Prostate gland (tissue), 2 donors: Measurements from ENCODE around the gene LZTS3.

Experiments
- POLR2A ChIP-seq: fragments of 450-650 bp; IDR thresholded peaks from one replicate; pipeline ENCODE4 v1.6.1; 2016; ENCODE audit warnings: antibody characterized with exemption, mild to moderate bottlenecking
- POLR2AphosphoS5 ChIP-seq: sonication (generic); formaldehyde crosslinking; IDR thresholded peaks from one replicate; pipeline ENCODE4 v1.6.1; 2017; ENCODE audit warnings: antibody characterized with exemption
- TF ChIP-seq, protein P1 (sequence below), 4 experiments: fragments of 200-600 bp in 2 of 4; fragments of 450-650 bp in 2 of 4; sonication (generic) in 2 of 4; IDR thresholded peaks; 1 replicate in 3 of 4; 2 replicates in 1 of 4; pipeline ENCODE4 v1.5.1; 2016 to 2019; ENCODE audit warnings: antibody characterized with exemption in 4 of 4, mild to moderate bottlenecking in 2 of 4, moderate library complexity in 2 of 4

DNA sequence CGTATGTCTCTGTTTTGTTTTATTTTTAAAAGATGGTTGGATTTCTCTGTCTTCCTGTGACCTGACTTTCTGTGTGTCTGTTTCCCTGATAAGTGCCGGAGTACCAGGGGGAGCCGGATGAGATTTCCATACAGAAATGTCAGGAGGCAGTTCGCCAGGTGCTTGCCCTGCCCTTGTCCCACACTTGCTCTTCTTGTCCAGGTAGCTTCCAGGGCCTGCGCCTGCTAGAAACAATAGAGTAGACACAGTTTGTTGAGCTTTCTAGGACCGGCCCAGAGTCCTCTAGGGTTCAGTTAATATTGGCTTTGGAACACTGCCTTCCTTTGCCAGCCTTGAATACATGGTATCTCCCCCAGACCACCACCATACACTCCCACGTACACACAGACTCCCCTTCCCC is 39.9 kb upstream of the LZTS3 start:
- TF ChIP-seq, protein P1, sequence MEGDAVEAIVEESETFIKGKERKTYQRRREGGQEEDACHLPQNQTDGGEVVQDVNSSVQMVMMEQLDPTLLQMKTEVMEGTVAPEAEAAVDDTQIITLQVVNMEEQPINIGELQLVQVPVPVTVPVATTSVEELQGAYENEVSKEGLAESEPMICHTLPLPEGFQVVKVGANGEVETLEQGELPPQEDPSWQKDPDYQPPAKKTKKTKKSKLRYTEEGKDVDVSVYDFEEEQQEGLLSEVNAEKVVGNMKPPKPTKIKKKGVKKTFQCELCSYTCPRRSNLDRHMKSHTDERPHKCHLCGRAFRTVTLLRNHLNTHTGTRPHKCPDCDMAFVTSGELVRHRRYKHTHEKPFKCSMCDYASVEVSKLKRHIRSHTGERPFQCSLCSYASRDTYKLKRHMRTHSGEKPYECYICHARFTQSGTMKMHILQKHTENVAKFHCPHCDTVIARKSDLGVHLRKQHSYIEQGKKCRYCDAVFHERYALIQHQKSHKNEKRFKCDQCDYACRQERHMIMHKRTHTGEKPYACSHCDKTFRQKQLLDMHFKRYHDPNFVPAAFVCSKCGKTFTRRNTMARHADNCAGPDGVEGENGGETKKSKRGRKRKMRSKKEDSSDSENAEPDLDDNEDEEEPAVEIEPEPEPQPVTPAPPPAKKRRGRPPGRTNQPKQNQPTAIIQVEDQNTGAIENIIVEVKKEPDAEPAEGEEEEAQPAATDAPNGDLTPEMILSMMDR (IDR thresholded peaks at IDR 0.05), result no peak
- TF ChIP-seq POLR2A (no peak), POLR2AphosphoS5 (no peak)
